Keratinocyte (primary cell): ENCODE data around the gene OTOA.
"Not testable (repeated sequence)": the region's sequence is repeated elsewhere in the genome, so short reads cannot be mapped to it uniquely, and the experiment has no call there.

Experiments
- CTCF ChIP-seq, 3 experiments: IDR thresholded peaks in 1 of 3; conservative IDR thresholded peaks in 1 of 3; optimal IDR thresholded peaks in 1 of 3; 2 replicates in 2 of 3; 3 replicates in 1 of 3; pipeline versions ENCODE3 to v1.5.1; 2011; ENCODE audit warnings: low read length in 3 of 3, mild to moderate bottlenecking in 3 of 3, moderate library complexity in 2 of 3, control low read depth in 1 of 3, inconsistent platforms in 1 of 3; ENCODE audit not compliant: insufficient read depth in 2 of 3; ENCODE audit errors: extremely low read depth in 1 of 3
- EZH2 ChIP-seq: IDR thresholded peaks from one replicate; pipeline ENCODE4 v1.6.1; 2012; ENCODE audit warnings: inconsistent platforms, mild to moderate bottlenecking, low read length, moderate library complexity

- TF ChIP-seq CTCF (optimal IDR thresholded peaks at IDR 0.05 in 1 of 3, IDR thresholded peaks at IDR 0.05 in 1 of 3, conservative IDR thresholded peaks at IDR 0.05 in 1 of 3; ENCODE audit: extremely low read depth in 1 of 3, insufficient read depth in 2 of 3, low read length in 3 of 3); EZH2: not testable (repeated sequence)
These were observed 109.4 kb downstream of the OTOA start for GRCh38 chr16:21773207-21773553.
